HepG2 (cell line): ENCODE data around the gene WNK4. TPM values are rescaled to one million over a fixed set of nuclear protein-coding genes. Genes with fewer than 3 reads are reported as not detected.

ENCODE experiments used
- AGO2 ChIP-seq: fragments of 200-400 bp; formaldehyde crosslinking; optimal IDR thresholded peaks from 2 replicates; pipeline ENCODE3; 2017; ENCODE audit warnings: mild to moderate bottlenecking, low read depth, low read length, moderate library complexity
- KDM1A ChIP-seq: IDR thresholded peaks from 2 replicates; pipeline ENCODE4 v1.6.1; 2016; ENCODE audit warnings: missing compliant biosample characterization
- KDM6A ChIP-seq: IDR thresholded peaks from 2 replicates; pipeline ENCODE4 v1.6.1; 2016; ENCODE audit warnings: low read depth
- NR3C1 ChIP-seq: sonication (generic); formaldehyde crosslinking; IDR thresholded peaks from 2 replicates; pipeline ENCODE4 v1.4.0; 2020; ENCODE audit warnings: missing genetic modification reagents
- PLRG1 ChIP-seq: fragments of 450-650 bp; conservative IDR thresholded peaks from 2 replicates; pipeline ENCODE4 v1.6.1; 2016
- SRY ChIP-seq: sonication (generic); formaldehyde crosslinking; IDR thresholded peaks from 2 replicates; pipeline ENCODE4 v1.8.0; 2022; ENCODE audit warnings: mild to moderate bottlenecking, missing genetic modification reagents
- SUZ12 ChIP-seq: fragments of 150-350 bp; IDR thresholded peaks from 2 replicates; pipeline ENCODE4 v1.6.1; 2014; ENCODE audit warnings: low read depth, low read length
- TEAD3 ChIP-seq: optimal IDR thresholded peaks from 2 replicates; pipeline ENCODE3; 2016; ENCODE audit warnings: borderline replicate concordance
- XRCC5 ChIP-seq: fragments of 200-400 bp; formaldehyde crosslinking; optimal IDR thresholded peaks from 2 replicates; pipeline ENCODE3; 2017; ENCODE audit warnings: mild to moderate bottlenecking, low read length
- ZNF383 ChIP-seq: sonication (generic); formaldehyde crosslinking; IDR thresholded peaks from 2 replicates; pipeline ENCODE4 v1.4.0; 2020; ENCODE audit warnings: missing genetic modification reagents, mild to moderate bottlenecking, borderline replicate concordance
- polyA plus RNA-seq, 8 experiments: library from polyadenylated mRNA; depleted of rRNA in 3 of 8; stranded (reverse) in 7 of 8; unstranded in 1 of 8; fragments of >200 nt; fragmentation: Illumina TruSeq in 4 of 8; extraction: Trizol in 4 of 8; gene quantifications; 2 replicates each; pipeline versions ENCODE4 v1.2.1 to v1.2.3, GENCODE V29; 2011 to 2016; ENCODE audit warnings: low read depth in 4 of 8, missing spikeins in 1 of 8, mixed read lengths in 1 of 8; ENCODE audit not compliant: insufficient read depth in 1 of 8
- total RNA-seq, 5 experiments: library from RNA; depleted of rRNA; stranded (reverse); fragments of >200 nt; fragmentation: Illumina TruSeq; extraction: Trizol; gene quantifications; 2 replicates each; pipeline ENCODE4 v1.2.3, GENCODE V29; 2016; ENCODE audit warnings: low read depth in 1 of 5
- TF ChIP-seq, protein P1 (sequence below), 2 experiments: sonication (generic) in 1 of 2; formaldehyde crosslinking in 1 of 2; IDR thresholded peaks; 2 replicates each; pipeline versions ENCODE4 v1.4.0 to v1.6.1; 2016 to 2020; ENCODE audit warnings: borderline replicate concordance in 1 of 2, low read depth in 1 of 2, mild to moderate bottlenecking in 1 of 2, missing genetic modification reagents in 1 of 2
- TF ChIP-seq, protein P2 (sequence below): sonication (generic); formaldehyde crosslinking; IDR thresholded peaks from 2 replicates; pipeline ENCODE4 v1.4.0; 2020; ENCODE audit warnings: missing genetic modification reagents, borderline replicate concordance
- TF ChIP-seq, protein P3 (sequence below): sonication (generic); formaldehyde crosslinking; IDR thresholded peaks from 2 replicates; pipeline ENCODE4 v1.5.1; 2020; ENCODE audit warnings: mild to moderate bottlenecking, missing genetic modification reagents, moderate library complexity
- TF ChIP-seq, protein P4 (sequence below): sonication (generic); formaldehyde crosslinking; IDR thresholded peaks from 2 replicates; pipeline ENCODE4 v1.4.0; 2020; ENCODE audit warnings: mild to moderate bottlenecking, missing genetic modification reagents

WNK4 gene
- total and polyA plus RNA-seq, 2 of the 13 experiments (the other 11 are each of a cell fraction or from before 2014, with no cell fraction given) = 2.7 to 13.7 TPM

DNA sequence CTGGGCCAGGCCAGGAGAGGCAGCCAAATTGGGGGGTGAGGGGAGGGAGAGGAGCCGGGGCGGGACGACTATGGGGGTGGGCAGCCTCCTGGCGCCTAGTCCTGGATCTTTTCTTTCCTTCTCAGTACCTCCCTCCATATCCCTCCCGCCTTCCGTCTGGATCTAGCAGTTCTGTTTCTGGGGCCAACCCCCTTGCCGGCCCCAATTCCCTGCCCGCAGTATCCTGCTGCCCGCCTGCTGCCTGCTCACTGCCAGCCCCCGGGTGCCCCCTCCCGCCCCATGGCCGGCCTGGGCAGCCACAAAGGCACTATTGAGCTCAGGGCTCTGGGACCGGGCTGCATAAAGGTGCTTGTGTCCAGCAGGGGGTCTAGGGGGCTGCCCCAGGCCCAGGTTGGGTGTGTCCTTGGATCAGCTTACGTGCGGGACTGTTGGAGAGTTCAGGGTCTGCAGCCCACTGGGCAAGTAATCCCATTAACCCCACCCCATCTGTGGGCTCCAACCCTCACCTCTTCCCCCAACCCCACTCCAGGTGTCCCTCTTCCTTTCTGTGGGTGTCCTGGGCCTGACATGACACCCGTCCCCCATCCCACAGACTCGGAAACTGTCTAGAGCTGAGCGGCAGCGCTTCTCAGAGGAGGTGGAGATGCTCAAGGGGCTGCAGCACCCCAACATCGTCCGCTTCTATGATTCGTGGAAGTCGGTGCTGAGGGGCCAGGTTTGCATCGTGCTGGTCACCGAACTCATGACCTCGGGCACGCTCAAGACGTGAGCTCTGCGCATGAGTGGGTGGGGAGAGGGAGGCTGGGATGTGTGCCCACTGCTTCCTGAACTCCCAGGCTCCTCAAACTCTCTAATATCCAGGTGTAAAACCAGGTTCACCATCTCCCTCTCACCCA lies 2.0 kb downstream of the WNK4 start (continued):
- no peak for TF ChIP-seq NR3C1 (CRISPR knock-in tag)
- TF ChIP-seq, protein P1, sequence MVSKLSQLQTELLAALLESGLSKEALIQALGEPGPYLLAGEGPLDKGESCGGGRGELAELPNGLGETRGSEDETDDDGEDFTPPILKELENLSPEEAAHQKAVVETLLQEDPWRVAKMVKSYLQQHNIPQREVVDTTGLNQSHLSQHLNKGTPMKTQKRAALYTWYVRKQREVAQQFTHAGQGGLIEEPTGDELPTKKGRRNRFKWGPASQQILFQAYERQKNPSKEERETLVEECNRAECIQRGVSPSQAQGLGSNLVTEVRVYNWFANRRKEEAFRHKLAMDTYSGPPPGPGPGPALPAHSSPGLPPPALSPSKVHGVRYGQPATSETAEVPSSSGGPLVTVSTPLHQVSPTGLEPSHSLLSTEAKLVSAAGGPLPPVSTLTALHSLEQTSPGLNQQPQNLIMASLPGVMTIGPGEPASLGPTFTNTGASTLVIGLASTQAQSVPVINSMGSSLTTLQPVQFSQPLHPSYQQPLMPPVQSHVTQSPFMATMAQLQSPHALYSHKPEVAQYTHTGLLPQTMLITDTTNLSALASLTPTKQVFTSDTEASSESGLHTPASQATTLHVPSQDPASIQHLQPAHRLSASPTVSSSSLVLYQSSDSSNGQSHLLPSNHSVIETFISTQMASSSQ (IDR thresholded peaks at IDR 0.05; ENCODE audit: low read depth) = no peak
- TF ChIP-seq, protein P1 (CRISPR knock-in tag; IDR thresholded peaks at IDR 0.05; ENCODE audit: borderline replicate concordance) = peak; percentile 16; the same call in 1 of the 2 replicates
- peak; percentile 78 for TF ChIP-seq AGO2
- TF ChIP-seq XRCC5 = no peak
- TF ChIP-seq, protein P2, sequence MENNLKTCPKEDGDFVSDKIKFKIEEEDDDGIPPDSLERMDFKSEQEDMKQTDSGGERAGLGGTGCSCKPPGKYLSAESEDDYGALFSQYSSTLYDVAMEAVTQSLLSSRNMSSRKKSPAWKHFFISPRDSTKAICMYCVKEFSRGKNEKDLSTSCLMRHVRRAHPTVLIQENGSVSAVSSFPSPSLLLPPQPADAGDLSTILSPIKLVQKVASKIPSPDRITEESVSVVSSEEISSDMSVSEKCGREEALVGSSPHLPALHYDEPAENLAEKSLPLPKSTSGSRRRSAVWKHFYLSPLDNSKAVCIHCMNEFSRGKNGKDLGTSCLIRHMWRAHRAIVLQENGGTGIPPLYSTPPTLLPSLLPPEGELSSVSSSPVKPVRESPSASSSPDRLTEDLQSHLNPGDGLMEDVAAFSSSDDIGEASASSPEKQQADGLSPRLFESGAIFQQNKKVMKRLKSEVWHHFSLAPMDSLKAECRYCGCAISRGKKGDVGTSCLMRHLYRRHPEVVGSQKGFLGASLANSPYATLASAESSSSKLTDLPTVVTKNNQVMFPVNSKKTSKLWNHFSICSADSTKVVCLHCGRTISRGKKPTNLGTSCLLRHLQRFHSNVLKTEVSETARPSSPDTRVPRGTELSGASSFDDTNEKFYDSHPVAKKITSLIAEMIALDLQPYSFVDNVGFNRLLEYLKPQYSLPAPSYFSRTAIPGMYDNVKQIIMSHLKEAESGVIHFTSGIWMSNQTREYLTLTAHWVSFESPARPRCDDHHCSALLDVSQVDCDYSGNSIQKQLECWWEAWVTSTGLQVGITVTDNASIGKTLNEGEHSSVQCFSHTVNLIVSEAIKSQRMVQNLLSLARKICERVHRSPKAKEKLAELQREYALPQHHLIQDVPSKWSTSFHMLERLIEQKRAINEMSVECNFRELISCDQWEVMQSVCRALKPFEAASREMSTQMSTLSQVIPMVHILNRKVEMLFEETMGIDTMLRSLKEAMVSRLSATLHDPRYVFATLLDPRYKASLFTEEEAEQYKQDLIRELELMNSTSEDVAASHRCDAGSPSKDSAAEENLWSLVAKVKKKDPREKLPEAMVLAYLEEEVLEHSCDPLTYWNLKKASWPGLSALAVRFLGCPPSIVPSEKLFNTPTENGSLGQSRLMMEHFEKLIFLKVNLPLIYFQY = no peak
- TF ChIP-seq, protein P3, sequence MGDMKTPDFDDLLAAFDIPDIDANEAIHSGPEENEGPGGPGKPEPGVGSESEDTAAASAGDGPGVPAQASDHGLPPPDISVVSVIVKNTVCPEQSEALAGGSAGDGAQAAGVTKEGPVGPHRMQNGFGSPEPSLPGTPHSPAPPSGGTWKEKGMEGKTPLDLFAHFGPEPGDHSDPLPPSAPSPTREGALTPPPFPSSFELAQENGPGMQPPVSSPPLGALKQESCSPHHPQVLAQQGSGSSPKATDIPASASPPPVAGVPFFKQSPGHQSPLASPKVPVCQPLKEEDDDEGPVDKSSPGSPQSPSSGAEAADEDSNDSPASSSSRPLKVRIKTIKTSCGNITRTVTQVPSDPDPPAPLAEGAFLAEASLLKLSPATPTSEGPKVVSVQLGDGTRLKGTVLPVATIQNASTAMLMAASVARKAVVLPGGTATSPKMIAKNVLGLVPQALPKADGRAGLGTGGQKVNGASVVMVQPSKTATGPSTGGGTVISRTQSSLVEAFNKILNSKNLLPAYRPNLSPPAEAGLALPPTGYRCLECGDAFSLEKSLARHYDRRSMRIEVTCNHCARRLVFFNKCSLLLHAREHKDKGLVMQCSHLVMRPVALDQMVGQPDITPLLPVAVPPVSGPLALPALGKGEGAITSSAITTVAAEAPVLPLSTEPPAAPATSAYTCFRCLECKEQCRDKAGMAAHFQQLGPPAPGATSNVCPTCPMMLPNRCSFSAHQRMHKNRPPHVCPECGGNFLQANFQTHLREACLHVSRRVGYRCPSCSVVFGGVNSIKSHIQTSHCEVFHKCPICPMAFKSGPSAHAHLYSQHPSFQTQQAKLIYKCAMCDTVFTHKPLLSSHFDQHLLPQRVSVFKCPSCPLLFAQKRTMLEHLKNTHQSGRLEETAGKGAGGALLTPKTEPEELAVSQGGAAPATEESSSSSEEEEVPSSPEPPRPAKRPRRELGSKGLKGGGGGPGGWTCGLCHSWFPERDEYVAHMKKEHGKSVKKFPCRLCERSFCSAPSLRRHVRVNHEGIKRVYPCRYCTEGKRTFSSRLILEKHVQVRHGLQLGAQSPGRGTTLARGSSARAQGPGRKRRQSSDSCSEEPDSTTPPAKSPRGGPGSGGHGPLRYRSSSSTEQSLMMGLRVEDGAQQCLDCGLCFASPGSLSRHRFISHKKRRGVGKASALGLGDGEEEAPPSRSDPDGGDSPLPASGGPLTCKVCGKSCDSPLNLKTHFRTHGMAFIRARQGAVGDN (CRISPR knock-in tag) = peak; percentile 40
- no peak for TF ChIP-seq PLRG1
- TF ChIP-seq, protein P4, sequence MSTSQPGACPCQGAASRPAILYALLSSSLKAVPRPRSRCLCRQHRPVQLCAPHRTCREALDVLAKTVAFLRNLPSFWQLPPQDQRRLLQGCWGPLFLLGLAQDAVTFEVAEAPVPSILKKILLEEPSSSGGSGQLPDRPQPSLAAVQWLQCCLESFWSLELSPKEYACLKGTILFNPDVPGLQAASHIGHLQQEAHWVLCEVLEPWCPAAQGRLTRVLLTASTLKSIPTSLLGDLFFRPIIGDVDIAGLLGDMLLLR = no peak
- TF ChIP-seq SRY (CRISPR knock-in tag) = no peak
- no peak for TF ChIP-seq ZNF383 (CRISPR knock-in tag)
- no peak for TF ChIP-seq TEAD3
- no peak for TF ChIP-seq KDM6A
- TF ChIP-seq KDM1A = no peak
- no peak for TF ChIP-seq SUZ12
